Measurements from ENCODE around the gene TSPAN18. TPM values are rescaled to one million over a fixed set of nuclear protein-coding genes. Genes with fewer than 3 reads are reported as not detected.

Gene TSPAN18
- total RNA-seq, 1 donor from 2014 or later, result 94.6 TPM

- intact Hi-C loops (cut with micrococcal nuclease), result no loop called here
- DNase-seq (peak; percentile 66), ATAC-seq (peak; percentile 12)
These were observed 223.4 kb downstream of the TSPAN18 start for GRCh38 chr11:44950031-44950624.

- ATAC-seq (peak; percentile 87), DNase-seq (peak; percentile 94)
- intact Hi-C loops (cut with micrococcal nuclease), result no loop called here
These were observed 224.1 kb downstream of the TSPAN18 start, which contains the start of gene TP53I11 for GRCh38 chr11:44950625-44951476. Gene TP53I11 (minus strand): TSS chr11:44950883. CDS start chr11:44938335, 12,548 bp downstream.

GRCh38 chr11:44952082-44952481 is 225.3 kb downstream of the TSPAN18 start:
- DNase-seq (no peak), ATAC-seq (no peak)
- intact Hi-C loops (cut with micrococcal nuclease), result no loop called here

GRCh38 chr11:44952500-44953260 is 225.9 kb downstream of the TSPAN18 start:
- ATAC-seq, result no peak
- no peak for DNase-seq
- intact Hi-C loops (cut with micrococcal nuclease), result no loop called here

- no peak for DNase-seq
- intact Hi-C loops (cut with micrococcal nuclease), result no loop called here
These were observed 227.5 kb downstream of the TSPAN18 start for GRCh38 chr11:44954051-44954906.

GRCh38 chr11:44955015-44955738 is 228.4 kb downstream of the TSPAN18 start:
- DNase-seq (peak; percentile 63), ATAC-seq (peak; percentile 31)
- intact Hi-C loops (cut with micrococcal nuclease), result no loop called here

More at GRCh38 chr11:44954051-44954906, 227.5 kb downstream of the TSPAN18 start:
- ATAC-seq, result no peak

- DNase-seq (peak; percentile 65), ATAC-seq (peak; percentile 17)
- intact Hi-C loops (cut with micrococcal nuclease), result no loop called here
These were observed 230.3 kb downstream of the TSPAN18 start for GRCh38 chr11:44957040-44957515.

GRCh38 chr11:44957776-44958564 is 231.2 kb downstream of the TSPAN18 start:
- ATAC-seq, result no peak
- intact Hi-C loops (cut with micrococcal nuclease), result no loop called here
- DNase-seq, result no peak

GRCh38 chr11:44959064-44959463 is 232.3 kb downstream of the TSPAN18 start:
- DNase-seq (no peak), ATAC-seq (no peak)
- intact Hi-C loops (cut with micrococcal nuclease), result no loop called here

- intact Hi-C loops (cut with micrococcal nuclease), result no loop called here
- ATAC-seq (no peak), DNase-seq (no peak)
These were observed 233.6 kb downstream of the TSPAN18 start for GRCh38 chr11:44960200-44960845.

- intact Hi-C loops (cut with micrococcal nuclease), result no loop called here
- ATAC-seq (no peak), DNase-seq (no peak)
These were observed 235.7 kb downstream of the TSPAN18 start for GRCh38 chr11:44962464-44962863.

GRCh38 chr11:44963136-44963535 is 236.4 kb downstream of the TSPAN18 start:
- no peak for ATAC-seq
- intact Hi-C loops (cut with micrococcal nuclease), result no loop called here
- no peak for DNase-seq

GRCh38 chr11:44963948-44964347 is 237.2 kb downstream of the TSPAN18 start:
- ATAC-seq (no peak), DNase-seq (no peak)
- intact Hi-C loops (cut with micrococcal nuclease), result no loop called here

- no peak for DNase-seq
- ATAC-seq, result no peak
These were observed 237.9 kb downstream of the TSPAN18 start for GRCh38 chr11:44964526-44965209.

GRCh38 chr11:44966694-44967093 is 239.9 kb downstream of the TSPAN18 start:
- no peak for DNase-seq
- ATAC-seq, result no peak
- intact Hi-C loops (cut with micrococcal nuclease), result no loop called here

More at GRCh38 chr11:44964526-44965209, 237.9 kb downstream of the TSPAN18 start:
- intact Hi-C loops (cut with micrococcal nuclease), result no loop called here

GRCh38 chr11:44967930-44968496 is 241.3 kb downstream of the TSPAN18 start:
- intact Hi-C loops (cut with micrococcal nuclease), result no loop called here
- DNase-seq, result no peak
- no peak for ATAC-seq

All from left ventricle myocardium superior (tissue), 1 donor.